Psoas muscle (tissue), 8 donors: ENCODE measurements around the gene IFNL4. TPM values are rescaled to one million over a fixed set of nuclear protein-coding genes. Genes with fewer than 3 reads are reported as not detected.
"Not testable (repeated sequence)": the region's sequence is repeated elsewhere in the genome, so short reads cannot be mapped to it uniquely, and the experiment has no call there.

ENCODE experiments used
- ATAC-seq, 4 donors: fragments of 200-7000 bp; cut with Tn5 transposase; one replicate each; pipeline ENCODE4 v1.9.1; 2020; ENCODE audit warnings: moderate library complexity in 3 of 4, mild to moderate bottlenecking in 2 of 4
- DNase-seq, 2 donors: peaks; one replicate each; pipeline ENCODE4 v3.0.0-alpha.2; 2020
- H3K27ac ChIP-seq: fragments of 200-600 bp; one replicate; pipeline ENCODE4 v1.8.0; 2022
- H3K27me3 ChIP-seq, 3 donors: fragments of 200-600 bp in 1 of 3; one replicate each; pipeline versions ENCODE4 v1.6.1 to v1.8.0; 2013 to 2022; ENCODE audit warnings: low read length in 2 of 3, mild to moderate bottlenecking in 2 of 3, moderate library complexity in 1 of 3; ENCODE audit not compliant: insufficient read depth in 3 of 3
- H3K36me3 ChIP-seq, 2 donors: fragments of 200-600 bp in 1 of 2; one replicate each; pipeline versions ENCODE4 v1.6.1 to v1.8.0; 2013 to 2022; ENCODE audit warnings: low read depth in 1 of 2, mild to moderate bottlenecking in 1 of 2, moderate library complexity in 1 of 2; ENCODE audit not compliant: insufficient read depth in 1 of 2
- H3K4me1 ChIP-seq: fragments of 200-600 bp; one replicate; pipeline ENCODE4 v1.8.0; 2022
- H3K4me3 ChIP-seq: fragments of 200-600 bp; one replicate; pipeline ENCODE4 v1.8.0; 2022; ENCODE audit warnings: mild to moderate bottlenecking
- H3K9me3 ChIP-seq: fragments of 200-600 bp; one replicate; pipeline ENCODE4 v1.8.0; 2022
- WGBS, 3 donors: extraction: QIAGEN DNeasy Blood & Tissue Kit; methylation state at CpG; one replicate each; pipeline versions ENCODE4 v1.1.6 to v1.1.7; 2013; 5-methylcytosine and 5-hydroxymethylcytosine counted together
- intact Hi-C, 2 donors: fragments of 100-400 bp; cut with DNase I; formaldehyde crosslinking; loops; one replicate each; pipeline versions ENCODE4 v1.11.0 to v1.14.2; 2022
- polyA plus RNA-seq, 3 donors: library from polyadenylated mRNA; stranded (reverse); fragments of 200-250 nt; gene quantifications; one replicate each; pipeline ENCODE4 v1.2.3, GENCODE V29; 2013
- total RNA-seq, 4 donors: library from RNA; stranded (reverse); fragmentation: NEBNext Ultra II Directional in 2 of 4; extraction: Animal tissue kit (Norgen Biotek cat#: 25700) in 2 of 4; gene quantifications; one replicate each; pipeline versions ENCODE4 v1.2.1 to v1.2.4, GENCODE V29; 2021 to 2023
- TF ChIP-seq, protein P1 (sequence below): fragments of 200-600 bp; IDR thresholded peaks from one replicate; pipeline ENCODE4 v1.8.0; 2022; ENCODE audit warnings: antibody characterized with exemption
- donor health status: healthy with polysubstance abuse.
- donor health status: DM: no; HTN: no; CAD: no; lungs with moderate emphysema.
- donor health status: Bipolar disorder and iron deficiency.
- donor health status: healthy.
- donor health status: DM: yes; HTN: yes; CAD: no.
- donor health status: DM: no; HTN: no; CAD: no.
- donor health status: DM: no; HTN: no; CAD: no.
- donor health status: DM: yes; HTN: yes; CAD: no.

The IFNL4 gene
- total and polyA plus RNA-seq, 7 donors, result not detected

DNA sequence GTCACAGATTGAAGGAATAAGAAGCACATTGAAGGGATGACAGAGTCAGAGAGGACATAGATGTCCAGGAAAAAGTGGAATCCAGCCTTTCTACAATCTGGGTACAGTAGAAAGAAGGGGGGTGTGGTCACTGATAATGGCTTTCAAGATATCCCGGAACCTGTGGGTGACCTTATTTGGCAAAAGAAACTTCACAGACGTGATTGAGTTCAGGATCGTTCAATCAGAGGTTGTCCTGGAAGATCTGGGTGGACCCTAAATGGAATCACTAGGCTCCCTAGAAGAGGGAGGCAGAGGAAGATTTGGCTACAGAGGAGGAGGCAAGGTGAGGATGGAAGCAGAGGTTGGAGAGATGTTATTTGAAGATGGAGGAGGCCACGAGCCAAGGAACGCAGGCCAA, 31.6 kb downstream of the IFNL4 start:
- H3K27ac ChIP-seq, result no peak overlapping the region
- WGBS, 3 donors, result 80 to 85% (median 81%) methylated on average over 5 of the region's 5 CpGs
- no peaks in the 10 kb centered on the region for H3K4me1 ChIP-seq
- no peaks in the 10 kb centered on the region for H3K36me3 ChIP-seq
- H3K4me3 ChIP-seq, result no peak overlapping the region
- ATAC-seq (no peak), DNase-seq (no peak)
- H3K27me3 ChIP-seq, result peaks cover 0 to 25% (median 8%) of the 10 kb centered on the region in 3 donors
- intact Hi-C loops, result no loop called here
- TF ChIP-seq, protein P1, sequence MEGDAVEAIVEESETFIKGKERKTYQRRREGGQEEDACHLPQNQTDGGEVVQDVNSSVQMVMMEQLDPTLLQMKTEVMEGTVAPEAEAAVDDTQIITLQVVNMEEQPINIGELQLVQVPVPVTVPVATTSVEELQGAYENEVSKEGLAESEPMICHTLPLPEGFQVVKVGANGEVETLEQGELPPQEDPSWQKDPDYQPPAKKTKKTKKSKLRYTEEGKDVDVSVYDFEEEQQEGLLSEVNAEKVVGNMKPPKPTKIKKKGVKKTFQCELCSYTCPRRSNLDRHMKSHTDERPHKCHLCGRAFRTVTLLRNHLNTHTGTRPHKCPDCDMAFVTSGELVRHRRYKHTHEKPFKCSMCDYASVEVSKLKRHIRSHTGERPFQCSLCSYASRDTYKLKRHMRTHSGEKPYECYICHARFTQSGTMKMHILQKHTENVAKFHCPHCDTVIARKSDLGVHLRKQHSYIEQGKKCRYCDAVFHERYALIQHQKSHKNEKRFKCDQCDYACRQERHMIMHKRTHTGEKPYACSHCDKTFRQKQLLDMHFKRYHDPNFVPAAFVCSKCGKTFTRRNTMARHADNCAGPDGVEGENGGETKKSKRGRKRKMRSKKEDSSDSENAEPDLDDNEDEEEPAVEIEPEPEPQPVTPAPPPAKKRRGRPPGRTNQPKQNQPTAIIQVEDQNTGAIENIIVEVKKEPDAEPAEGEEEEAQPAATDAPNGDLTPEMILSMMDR, result no peak
- H3K9me3 ChIP-seq, result no peaks in the 10 kb centered on the region

DNA sequence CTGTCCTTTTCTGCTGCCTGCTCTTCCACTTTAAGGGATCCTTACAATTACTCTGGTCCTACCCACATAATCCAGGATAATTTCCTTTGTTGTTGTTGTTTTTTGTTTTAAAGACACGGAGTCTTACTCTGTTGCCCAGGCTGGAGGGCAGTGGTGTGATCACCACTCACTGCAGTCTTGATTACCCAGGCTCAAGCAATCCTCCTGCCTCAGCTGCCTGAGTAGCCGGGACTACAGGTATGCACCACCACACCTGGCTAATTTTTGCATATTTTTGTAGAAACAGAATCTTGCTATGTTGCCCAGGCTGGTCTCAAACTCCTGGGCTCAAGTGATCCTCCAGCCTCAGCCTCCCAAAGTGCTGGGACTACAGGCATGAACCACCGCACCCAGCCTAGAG, 33.3 kb downstream of the IFNL4 start:
- intact Hi-C loops, H3K9me3 ChIP-seq, H3K4me3 ChIP-seq, H3K27ac ChIP-seq, DNase-seq, ATAC-seq, H3K4me1 ChIP-seq, H3K36me3 ChIP-seq: not testable (repeated sequence)
- WGBS, 3 donors, result 88 to 91% (median 90%) methylated on average over 3 of the region's 3 CpGs
- H3K27me3 ChIP-seq, result peaks cover 0 to 25% (median 3%) of the 10 kb centered on the region in 3 donors

DNA sequence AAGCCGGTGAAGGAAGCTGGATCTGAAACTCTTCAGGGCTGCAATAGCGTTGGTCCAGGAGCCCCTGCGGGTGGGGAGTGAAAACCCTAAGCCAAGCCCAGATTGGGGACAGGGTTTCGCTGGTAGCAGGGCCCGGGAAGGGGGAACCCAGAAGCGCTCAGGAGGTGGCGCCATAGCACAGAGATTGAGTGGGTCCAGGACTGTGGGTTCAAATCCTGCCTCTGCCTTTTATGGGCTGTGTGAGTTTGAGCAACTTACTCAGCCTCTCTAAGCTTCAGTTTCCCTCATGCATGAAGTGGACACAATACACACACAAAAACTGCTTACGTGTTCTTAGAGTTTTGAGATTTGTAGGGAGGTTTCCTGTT, 36.3 kb downstream of the IFNL4 start:
- H3K27ac ChIP-seq, result no peak overlapping the region
- no peak overlapping the region for H3K4me3 ChIP-seq
- ATAC-seq (no peak), DNase-seq (no peak)
- WGBS, 3 donors, result 14 to 16% (median 15%) methylated on average over 8 of the region's 8 CpGs
- H3K36me3 ChIP-seq, result no peaks in the 10 kb centered on the region
- intact Hi-C loops, result no loop called here
- no peaks in the 10 kb centered on the region for H3K9me3 ChIP-seq
- H3K27me3 ChIP-seq, result peaks cover 0 to 21% (median 0%) of the 10 kb centered on the region in 3 donors
- TF ChIP-seq, protein P1, result no peak
- no peaks in the 10 kb centered on the region for H3K4me1 ChIP-seq

DNA sequence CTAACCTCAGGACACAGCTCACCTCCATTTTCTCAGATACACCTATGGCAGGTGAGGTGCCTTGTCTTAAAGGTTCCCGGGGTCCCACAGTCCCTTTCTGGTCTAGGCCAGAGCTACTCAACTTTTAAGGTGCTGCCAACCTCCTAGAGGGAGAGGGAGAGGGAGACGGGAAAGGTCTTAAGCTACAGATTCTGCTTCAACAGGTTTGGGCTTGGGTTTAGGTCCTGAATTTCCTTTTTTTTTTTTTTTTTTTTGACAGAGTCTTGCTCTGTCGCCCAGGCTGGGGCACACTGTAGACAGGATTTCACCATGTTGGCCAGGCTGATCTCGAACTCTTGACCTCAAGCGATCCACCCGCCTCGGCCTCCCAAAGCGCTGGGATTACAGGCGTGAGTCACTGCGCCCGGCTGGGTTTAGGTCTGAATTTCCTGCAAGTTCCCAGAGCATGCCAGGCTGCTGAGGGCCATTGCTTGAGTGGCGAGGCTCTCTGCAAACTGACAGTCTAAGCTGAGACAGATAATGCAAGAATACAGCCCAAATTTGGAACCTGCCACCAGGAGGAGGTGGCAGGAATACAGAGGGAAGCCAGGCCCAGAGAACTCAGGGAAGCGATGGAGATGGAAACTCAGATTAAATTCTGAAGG, 36.8 kb downstream of the IFNL4 start:
- intact Hi-C loops, result no loop called here
- 54 to 62% (median 59%) methylated on average over 12 to 13 of the region's 13 CpGs for WGBS, 3 donors

DNA sequence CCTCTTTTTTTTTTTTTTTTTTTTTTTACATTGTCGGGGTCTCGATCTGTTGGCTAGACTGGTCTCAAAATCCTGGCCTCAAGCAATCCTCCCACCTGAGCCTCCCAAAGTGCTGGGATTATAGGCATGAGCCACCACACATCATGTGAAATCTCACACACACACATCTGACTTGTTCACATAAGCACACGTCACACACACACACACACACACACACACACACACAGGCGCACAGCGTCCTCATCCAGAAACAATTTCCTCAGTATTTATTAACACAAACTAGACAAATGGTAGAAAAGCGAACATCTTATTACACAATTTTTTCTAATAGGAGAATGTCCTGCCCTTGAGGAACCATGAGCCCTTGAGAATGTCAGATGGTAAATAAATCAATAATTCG, 39.5 kb downstream of the IFNL4 start:
- H3K9me3 ChIP-seq, result no peaks in the 10 kb centered on the region
- 67 to 74% (median 72%) methylated on average over 7 of the region's 7 CpGs for WGBS, 3 donors
- H3K27me3 ChIP-seq, result peaks cover 0 to 29% (median 2%) of the 10 kb centered on the region in 3 donors
- DNase-seq, result no peak
- no peak overlapping the region for H3K27ac ChIP-seq
- H3K4me3 ChIP-seq, result no peak overlapping the region
- intact Hi-C loops, result no loop called here
- H3K4me1 ChIP-seq, result no peaks in the 10 kb centered on the region
- TF ChIP-seq, protein P1, result no peak
- H3K36me3 ChIP-seq, result no peaks in the 10 kb centered on the region
- no peak for ATAC-seq

More for the DNA sequence above, 36.8 kb downstream of the IFNL4 start:
- H3K9me3 ChIP-seq, result no peaks in the 10 kb centered on the region
- no peaks in the 10 kb centered on the region for H3K36me3 ChIP-seq
- no peak overlapping the region for H3K4me3 ChIP-seq
- TF ChIP-seq, protein P1, result no peak
- ATAC-seq, result no peak
- no peak for DNase-seq
- no peaks in the 10 kb centered on the region for H3K4me1 ChIP-seq
- H3K27me3 ChIP-seq, result peaks cover 0 to 21% (median 0%) of the 10 kb centered on the region in 3 donors
- H3K27ac ChIP-seq, result no peak overlapping the region
